HG02970 (cell line): ENCODE results near the gene ZNF587B.
A peak's percentile ranks its signal among the peaks of the same experiment; 100 is the strongest.
"Not testable (repeated sequence)": the region's sequence is repeated elsewhere in the genome, so short reads cannot be mapped to it uniquely, and the experiment has no call there.

Experiments
- ATAC-seq: cut with Tn5 transposase; IDR thresholded peaks from one replicate; pipeline ENCODE4 v1.9.1; 2021; ENCODE audit warnings: mild to moderate bottlenecking, moderate library complexity, moderate number of reproducible peaks; ENCODE audit not compliant: unreplicated experiment, low FRiP score

Gene ZNF587B

DNA sequence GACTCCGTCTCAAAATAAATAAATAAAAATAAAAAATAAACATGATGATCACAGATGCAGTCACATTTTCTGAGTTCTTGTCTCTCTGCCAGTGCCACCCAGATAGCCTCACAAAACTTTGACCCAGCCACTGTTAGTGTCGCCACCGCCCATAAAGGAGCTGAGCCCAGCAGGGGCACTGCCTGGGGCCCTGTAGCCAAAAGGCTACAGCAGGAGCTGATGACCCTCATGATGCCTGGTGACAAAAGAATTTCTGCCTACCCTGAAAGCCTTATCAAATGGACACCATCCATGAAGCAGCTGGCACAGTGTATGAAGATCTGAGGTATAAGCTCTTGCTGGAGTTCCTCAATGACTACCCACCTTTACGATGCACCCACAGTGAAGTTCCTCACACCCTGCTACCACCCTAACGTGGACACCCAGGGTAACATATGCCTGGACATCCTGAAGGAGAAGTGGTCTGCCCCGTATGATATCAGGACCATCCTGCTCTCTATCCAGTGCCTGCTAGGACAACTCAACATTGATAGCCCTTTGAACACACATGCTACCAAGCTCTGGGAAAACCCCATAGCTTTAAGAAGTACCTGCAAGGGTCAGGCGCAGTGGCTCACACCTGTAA is 37.9 kb downstream of the ZNF587B start:
- no peak for ATAC-seq

GRCh38 chr19:57869655-57870054 is 39.6 kb downstream of the ZNF587B start:
- ATAC-seq: not testable (repeated sequence)

DNA sequence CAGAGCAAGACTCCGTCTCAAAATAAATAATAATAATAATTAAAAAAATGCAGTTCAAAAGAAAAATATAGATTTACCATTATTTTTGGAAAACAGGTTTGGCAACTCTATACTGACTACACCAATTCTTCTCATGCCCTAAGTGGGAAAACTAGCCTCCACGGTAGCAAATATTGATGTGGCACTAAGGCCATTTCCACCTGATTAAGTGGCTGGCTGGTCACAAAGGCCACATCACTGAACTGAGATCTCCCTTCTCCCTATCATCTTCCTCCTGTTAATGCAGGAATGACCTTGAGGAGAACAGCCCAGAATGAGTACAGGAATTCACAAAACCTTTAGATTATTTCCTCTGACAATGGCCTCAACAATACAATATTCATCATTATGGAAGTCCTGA is 40.1 kb downstream of the ZNF587B start:
- no peak for ATAC-seq

DNA sequence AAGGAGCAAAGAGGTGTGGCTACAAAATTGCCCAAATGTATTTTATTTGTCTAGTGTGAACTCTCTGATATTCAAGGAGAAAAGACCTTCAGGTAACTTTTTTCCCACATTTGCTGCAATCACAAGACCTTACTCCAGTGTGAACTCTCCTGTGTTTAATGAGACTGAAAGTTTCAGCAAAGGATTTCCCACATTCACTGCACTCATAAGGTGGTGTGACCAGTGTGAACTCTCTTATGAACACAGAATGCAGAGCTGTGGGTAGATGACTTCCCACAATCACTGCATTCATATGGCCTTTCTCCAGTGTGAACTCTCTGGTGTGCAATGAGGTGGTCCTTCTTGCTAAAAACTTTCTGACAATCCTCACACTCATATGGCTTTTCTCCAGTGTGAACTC is 42.4 kb downstream of the ZNF587B start:
- ATAC-seq: no peak

DNA sequence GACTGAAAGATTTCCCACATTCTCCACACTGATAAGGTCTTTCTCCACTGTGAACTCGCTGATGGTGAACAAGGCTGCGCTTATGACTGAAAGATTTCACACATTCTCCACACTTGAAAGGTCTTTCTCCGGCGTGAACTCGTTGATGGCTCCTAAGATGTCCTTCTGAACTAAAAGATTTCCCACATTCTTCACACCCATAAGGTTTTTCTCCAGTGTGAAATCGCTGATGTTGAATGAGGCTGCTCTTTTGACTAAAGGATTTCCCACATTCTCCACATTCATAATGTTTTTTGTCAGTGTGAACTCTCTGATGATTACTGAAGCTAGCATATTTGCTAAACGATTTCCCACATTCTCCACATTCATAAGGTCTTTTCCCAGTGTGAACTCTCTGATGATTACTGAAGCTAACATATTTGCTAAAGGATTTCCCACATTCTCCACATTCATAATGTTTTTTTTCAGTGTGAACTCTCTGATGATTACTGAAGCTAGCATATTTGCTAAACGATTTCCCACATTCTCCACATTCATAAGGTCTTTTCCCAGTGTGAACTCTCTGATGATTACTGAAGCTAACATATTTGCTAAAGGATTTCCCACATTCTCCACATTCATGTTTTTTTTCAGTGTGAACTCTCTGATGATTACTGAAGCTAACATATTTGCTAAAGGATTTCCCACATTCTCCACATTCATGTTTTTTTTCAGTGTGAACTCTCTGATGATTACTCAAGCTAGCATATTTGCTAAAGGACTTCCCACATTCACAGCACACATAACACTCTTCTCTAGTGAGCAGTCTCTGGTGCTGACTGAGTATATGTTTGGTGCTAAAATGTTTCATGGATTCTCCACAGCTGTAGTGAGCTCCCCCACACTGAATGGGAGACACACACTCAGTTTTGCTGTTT is 44.0 kb downstream of the ZNF587B start:
- ATAC-seq: not testable (repeated sequence)

GRCh38 chr19:57886046-57886445 is 55.9 kb downstream of the ZNF587B start:
- ATAC-seq: no peak

DNA sequence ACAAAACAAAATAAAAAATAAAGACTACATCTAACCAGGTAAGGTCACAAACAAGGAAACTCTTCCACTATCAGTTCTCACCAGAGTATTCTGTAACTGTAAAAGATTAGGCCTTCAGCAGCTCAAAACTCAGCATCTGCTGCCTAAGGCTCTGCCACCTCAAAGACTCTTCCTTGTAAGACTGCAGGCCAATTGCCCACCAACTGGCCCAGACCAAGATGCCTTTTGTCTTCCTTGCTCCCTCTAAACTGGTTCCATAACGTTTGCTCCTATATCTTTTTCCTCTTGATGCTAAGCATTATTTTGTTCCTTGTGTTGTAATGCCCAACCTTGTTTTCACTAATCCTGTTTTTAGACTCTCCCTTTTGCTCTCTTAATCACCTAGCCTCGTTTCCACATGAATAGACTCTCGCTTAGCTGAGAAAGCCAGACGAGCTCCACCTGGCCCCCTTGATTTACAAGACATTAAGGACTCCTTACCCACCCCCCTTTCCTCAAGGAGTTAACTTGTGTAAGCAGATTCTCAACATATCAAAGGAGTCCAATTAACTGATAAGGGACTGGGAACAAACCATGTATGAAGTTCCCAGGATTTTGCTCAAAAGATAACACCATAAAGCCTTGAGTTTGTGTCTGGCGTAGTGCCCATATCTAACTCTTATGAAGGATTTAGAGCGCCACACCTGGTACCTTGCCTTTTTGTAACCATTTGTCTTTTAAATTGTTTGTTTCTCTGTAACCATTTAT is 57.3 kb downstream of the ZNF587B start:
- ATAC-seq: no peak

GRCh38 chr19:57888107-57888559 is 58.0 kb downstream of the ZNF587B start:
- ATAC-seq: no peak

- peak; percentile 79 for ATAC-seq
These were observed 58.6 kb downstream of the ZNF587B start, which contains the start of gene ZNF814 for GRCh38 chr19:57888560-57889231. Gene ZNF814 (minus strand): TSS chr19:57889037. CDS start chr19:57888802, 235 bp downstream.

GRCh38 chr19:57890706-57891105 is 60.6 kb downstream of the ZNF587B start:
- ATAC-seq: not testable (repeated sequence)
